Heart left ventricle (tissue), 16 donors: Measurements from ENCODE around the gene ARMC2. TPM values are rescaled to one million over a fixed set of nuclear protein-coding genes. Genes with fewer than 3 reads are reported as not detected.
"Not testable (repeated sequence)": the region's sequence is repeated elsewhere in the genome, so short reads cannot be mapped to it uniquely, and the experiment has no call there.

Source experiments
- ATAC-seq, 4 donors: fragments of 200-7000 bp; cut with Tn5 transposase; one replicate each; pipeline ENCODE4 v1.9.1; 2020 to 2022; ENCODE audit warnings: moderate library complexity in 4 of 4, mild to moderate bottlenecking in 3 of 4, moderate number of reproducible peaks in 1 of 4
- DNase-seq, 5 donors: peaks; one replicate each; pipeline ENCODE4 v3.0.0-alpha.2; 2020
- H3K27ac ChIP-seq, 12 donors: fragments of 200-600 bp; sonication (generic) in 4 of 12; one replicate each; pipeline versions ENCODE4 v1.5.0 to v1.8.0; 2016 to 2022; ENCODE audit warnings: mild to moderate bottlenecking in 2 of 12
- H3K27me3 ChIP-seq, 9 donors: fragments of 200-600 bp; sonication (generic) in 2 of 9; one replicate each; pipeline versions ENCODE4 v1.5.1 to v1.8.0; 2016 to 2022; ENCODE audit warnings: mild to moderate bottlenecking in 3 of 9
- H3K36me3 ChIP-seq, 9 donors: fragments of 200-600 bp; sonication (generic) in 2 of 9; one replicate each; pipeline versions ENCODE4 v1.5.0 to v1.8.0; 2018 to 2022; ENCODE audit warnings: mild to moderate bottlenecking in 2 of 9
- H3K4me1 ChIP-seq, 12 donors: fragments of 200-600 bp; sonication (generic) in 4 of 12; one replicate each; pipeline versions ENCODE4 v1.5.0 to v1.8.0; 2016 to 2022; ENCODE audit warnings: mild to moderate bottlenecking in 3 of 12
- H3K4me3 ChIP-seq, 12 donors: fragments of 200-600 bp; sonication (generic) in 4 of 12; one replicate each; pipeline versions ENCODE4 v1.5.0 to v1.8.0; 2017 to 2022; ENCODE audit warnings: mild to moderate bottlenecking in 9 of 12, moderate library complexity in 4 of 12
- H3K9me3 ChIP-seq, 12 donors: fragments of 200-600 bp; sonication (generic) in 4 of 12; one replicate each; pipeline versions ENCODE4 v1.5.0 to v1.8.0; 2016 to 2022; ENCODE audit warnings: mild to moderate bottlenecking in 1 of 12
- CTCF ChIP-seq, 12 donors: fragments of 200-600 bp; sonication (generic) in 4 of 12; IDR thresholded peaks; one replicate each; pipeline versions ENCODE4 v1.5.0 to v1.8.0; 2018 to 2022; ENCODE audit warnings: antibody characterized with exemption in 12 of 12, mild to moderate bottlenecking in 5 of 12
- POLR2A ChIP-seq, 2 donors: fragments of 450-650 bp; IDR thresholded peaks; one replicate each; pipeline ENCODE4 v1.6.1; 2017; ENCODE audit warnings: antibody characterized with exemption in 2 of 2, mild to moderate bottlenecking in 2 of 2, moderate library complexity in 2 of 2
- WGBS, 4 donors: extraction: QIAGEN DNeasy Blood & Tissue Kit in 2 of 4; methylation state at CpG; one replicate each; pipeline versions ENCODE4 v1.1.5 to v1.1.7; 2013 to 2018; 5-methylcytosine and 5-hydroxymethylcytosine counted together
- intact Hi-C, 10 donors: fragments of 100-400 bp; cut with DNase I; formaldehyde crosslinking; loops; one replicate each; pipeline versions ENCODE4 v1.11.1 to v1.14.2; 2022
- polyA plus RNA-seq, 2 donors: library from polyadenylated mRNA; stranded (reverse); fragments of 200-250 nt; gene quantifications; one replicate each; pipeline ENCODE4 v1.2.3, GENCODE V29; 2013
- total RNA-seq, 9 donors: library from RNA; depleted of rRNA in 2 of 9; stranded (reverse); fragments of >200 nt in 2 of 9; fragmentation: NEBNext Ultra II Directional in 3 of 9; extraction: Animal tissue kit (Norgen Biotek cat#: 25700) in 3 of 9; gene quantifications; one replicate each; pipeline versions ENCODE4 v1.1.0 to v1.2.4, GENCODE V29; 2016 to 2023
- donor health status: ischemic (EF 13 %, LVEDD 7.1; RV severe dilation, severe dysfunction).
- donor health status: healthy with polysubstance abuse.
- donor health status: DM: no; HTN: yes; CAD: no.
- donor health status: DM: no; HTN: no; CAD: no.
- donor health status: ischemic (EF 25% LVEDD 6.9; RV normal size, moderate dysfunction).
- donor health status: ischemic (EF 25% LVEDD 5.7; RV mildly dilated, moderate dysfunction).
- donor health status: healthy.
- donor health status: DM: yes; HTN: yes; CAD: no.
- donor health status: ischemic (EF 35%, LVEDD 5.7; RV mildly dilated, moderate dysfunction).
- donor health status: nonischemic (EF 11% LVEDD 7.7; RV severe dilation, severe dysfunction).
- donor health status: DM: yes; HTN: yes; CAD: no.
- donor health status: PGD.
- donor health status: ischemic (EF 29% LVEDD 5.4; RV normal size, mild dysfunction).
- donor health status: nonischemic (EF 23%, LVEDD 6.1; RV moderate dilation, normal function).

ARMC2 gene
- total and polyA plus RNA-seq, 11 donors = 3.1 to 18.0 (median 9.2) TPM

- DNase-seq = no peak
- WGBS, 4 donors = 93 to 94% (median 93%) methylated on average over 5 of the region's 5 CpGs
- H3K4me3 ChIP-seq = no peak overlapping the region
- TF ChIP-seq POLR2A (IDR thresholded peaks at IDR 0.05) (no peak), CTCF (IDR thresholded peaks at IDR 0.05) (no peak)
- ATAC-seq = no peak
- no peaks in the 10 kb centered on the region for H3K27me3 ChIP-seq
- no peak overlapping the region for H3K27ac ChIP-seq
- H3K36me3 ChIP-seq = no peaks in the 10 kb centered on the region
- intact Hi-C loops = no loop called here
- no peaks in the 10 kb centered on the region for H3K9me3 ChIP-seq
- peaks cover 0 to 8% (median 0%) of the 10 kb centered on the region in 12 donors for H3K4me1 ChIP-seq
Observed at GRCh38 chr6:108927927-108928326, 79.7 kb downstream of the ARMC2 start.

GRCh38 chr6:108928650-108929049, 80.4 kb downstream of the ARMC2 start:
- WGBS, 4 donors = 89 to 94% (median 91%) methylated on average over 4 of the region's 4 CpGs
- Histone ChIP-seq H3K36me3 (no peaks in the 10 kb centered on the region), H3K27ac (no peak overlapping the region), H3K27me3 (no peaks in the 10 kb centered on the region), H3K9me3 (no peaks in the 10 kb centered on the region), H3K4me3 (no peak overlapping the region), H3K4me1 (peaks cover 0 to 4% (median 0%) of the 10 kb centered on the region in 12 donors)
- intact Hi-C loops = no loop called here
- DNase-seq (no peak), ATAC-seq (no peak)
- TF ChIP-seq POLR2A (IDR thresholded peaks at IDR 0.05) = no peak

GRCh38 chr6:108931090-108931489, 82.9 kb downstream of the ARMC2 start:
- H3K9me3 ChIP-seq, ATAC-seq, DNase-seq, H3K36me3 ChIP-seq, H3K27ac ChIP-seq, H3K4me1 ChIP-seq, H3K4me3 ChIP-seq, H3K27me3 ChIP-seq: not testable (repeated sequence)
- intact Hi-C loops = loop anchor here in 1 of 10 donors (1.0 kb wide), 1 partner anchor 15 kb away; no protein-coding TSS in a partner anchor
- 97 to 99% (median 98%) methylated on average over 3 of the region's 3 CpGs for WGBS, 4 donors

- WGBS, 4 donors = 92 to 96% (median 95%) methylated on average over 1 of the region's 1 CpG
- no peak for DNase-seq
- intact Hi-C loops = no loop called here
Observed at GRCh38 chr6:108937170-108937569, 88.9 kb downstream of the ARMC2 start.

GRCh38 chr6:108940741-108941140, 92.5 kb downstream of the ARMC2 start:
- Histone ChIP-seq H3K27ac (peak overlapping the region in 1 of 12 donors; percentile 5), H3K36me3 (no peaks in the 10 kb centered on the region), H3K27me3 (no peaks in the 10 kb centered on the region), H3K4me3 (no peak overlapping the region), H3K4me1 (peaks cover 3 to 50% (median 37%) of the 10 kb centered on the region in 12 donors), H3K9me3 (no peaks in the 10 kb centered on the region)
- 73 to 78% (median 77%) methylated on average over 5 of the region's 5 CpGs for WGBS, 4 donors
- ATAC-seq (no peak), DNase-seq (no peak)
- TF ChIP-seq POLR2A (IDR thresholded peaks at IDR 0.05) (no peak), CTCF (IDR thresholded peaks at IDR 0.05) (no peak)
- intact Hi-C loops = loop anchor here in 9 of 10 donors (5.0 to 10.0 kb wide), 6 partner anchors 38 to 134 kb away; no protein-coding TSS in a partner anchor

More at GRCh38 chr6:108937170-108937569, 88.9 kb downstream of the ARMC2 start:
- no peaks in the 10 kb centered on the region for H3K27me3 ChIP-seq
- peaks cover 0 to 14% (median 6%) of the 10 kb centered on the region in 12 donors for H3K4me1 ChIP-seq
- H3K27ac ChIP-seq = no peak overlapping the region
- H3K4me3 ChIP-seq = no peak overlapping the region
- no peaks in the 10 kb centered on the region for H3K36me3 ChIP-seq
- no peak for ATAC-seq
- no peaks in the 10 kb centered on the region for H3K9me3 ChIP-seq
- no peak for TF ChIP-seq POLR2A (IDR thresholded peaks at IDR 0.05)
- no peak for TF ChIP-seq CTCF (IDR thresholded peaks at IDR 0.05)
